BLaER1 treated with 17β-estradiol and CSF1 and Interleukin-3, amounts not matched to agents 10 nM and 100 nM (cell line): ENCODE data around the gene ERLEC1.

Experiments
- H3K27ac ChIP-seq, 11 experiments: shearing (Covaris generic); formaldehyde crosslinking; 2 replicates each; pipeline ENCODE4 v1.8.1; 2022
- H3K27me3 ChIP-seq, 11 experiments: shearing (Covaris generic); formaldehyde crosslinking; 2 replicates each; pipeline ENCODE4 v1.8.1; 2022
- H3K36me3 ChIP-seq, 11 experiments: shearing (Covaris generic); formaldehyde crosslinking; 2 replicates each; pipeline ENCODE4 v1.8.1; 2022
- H3K4me1 ChIP-seq, 10 experiments: shearing (Covaris generic); formaldehyde crosslinking; 2 replicates each; pipeline ENCODE4 v1.8.1; 2022
- H3K4me2 ChIP-seq, 11 experiments: shearing (Covaris generic); formaldehyde crosslinking; 2 replicates each; pipeline ENCODE4 v1.8.1; 2022
- H3K4me3 ChIP-seq, 10 experiments: shearing (Covaris generic); formaldehyde crosslinking; 2 replicates each; pipeline ENCODE4 v1.8.1; 2022
- H3K9ac ChIP-seq, 11 experiments: shearing (Covaris generic); formaldehyde crosslinking; 2 replicates each; pipeline ENCODE4 v1.8.1; 2022
- H3K9me3 ChIP-seq, 11 experiments: shearing (Covaris generic); formaldehyde crosslinking; replicated peaks in 1 of 11; 2 replicates each; pipeline ENCODE4 v1.8.1; 2022
- H4K20me1 ChIP-seq, 11 experiments: shearing (Covaris generic); formaldehyde crosslinking; 2 replicates each; pipeline ENCODE4 v1.8.1; 2022
- Cebpa-rat ChIP-seq, 11 experiments: shearing (Covaris generic); IDR thresholded peaks; 2 replicates each; pipeline ENCODE4 v1.8.1; 2022

Gene ERLEC1

DNA sequence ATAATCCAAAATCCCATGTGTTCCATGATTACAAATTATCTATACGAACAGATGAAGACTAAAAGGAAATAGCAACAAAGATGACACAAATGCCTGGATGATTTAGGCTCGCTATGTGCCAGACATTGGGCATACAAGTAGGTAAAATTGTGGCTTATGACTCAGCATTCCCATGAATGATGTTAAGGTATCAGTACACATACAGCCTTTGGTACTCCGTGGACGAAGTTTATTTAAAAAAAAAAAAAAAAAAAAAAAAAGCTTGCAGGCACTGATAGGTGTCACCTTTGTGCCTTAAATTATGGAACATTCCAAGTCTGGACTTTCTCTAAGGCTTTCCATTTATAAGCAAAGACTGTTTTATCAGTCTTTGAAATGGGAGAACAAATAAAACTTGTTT, 16.6 kb upstream of the ERLEC1 start:
- H4K20me1 ChIP-seq, result peaks cover 0 to 12% (median 0%) of the 10 kb centered on the region in 11 experiments; a peak in 3 of 22 replicates
- no peak overlapping the region for H3K27ac ChIP-seq
- no peaks in the 10 kb centered on the region for H3K9me3 ChIP-seq
- TF ChIP-seq Cebpa-rat (IDR thresholded peaks at IDR 0.05), result no peak
- H3K4me2 ChIP-seq, result no peak overlapping the region
- peaks cover 10 to 31% (median 16%) of the 10 kb centered on the region in 11 experiments; a peak in 16 of 22 replicates for H3K36me3 ChIP-seq
- no peak overlapping the region for H3K4me3 ChIP-seq
- H3K27me3 ChIP-seq, result no peaks in the 10 kb centered on the region
- peaks cover 16 to 28% (median 20%) of the 10 kb centered on the region in 10 experiments for H3K4me1 ChIP-seq
- H3K9ac ChIP-seq, result no peak overlapping the region

GRCh38 chr2:53777134-53777533, 9.7 kb upstream of the ERLEC1 start:
- 0 out of 22 replicates have a peak overlapping the region, but pooled peaks of 1 of the 11 experiments have one; percentile 0 for H3K4me2 ChIP-seq
- TF ChIP-seq Cebpa-rat (IDR thresholded peaks at IDR 0.05), result no peak
- no peaks in the 10 kb centered on the region; a peak in 1 of 22 replicates for H3K9me3 ChIP-seq
- H3K27ac ChIP-seq, result no peak overlapping the region
- H3K4me1 ChIP-seq, result peaks cover 0 to 27% (median 0%) of the 10 kb centered on the region in 10 experiments; a peak in 5 of 20 replicates
- no peak overlapping the region for H3K4me3 ChIP-seq
- H3K9ac ChIP-seq, result no peak overlapping the region
- no peaks in the 10 kb centered on the region for H3K27me3 ChIP-seq
- peaks cover 22 to 90% (median 67%) of the 10 kb centered on the region in 11 experiments; a peak in 21 of 22 replicates for H3K36me3 ChIP-seq
- H4K20me1 ChIP-seq, result peaks cover 0 to 18% (median 6%) of the 10 kb centered on the region in 11 experiments; a peak in 11 of 22 replicates

DNA sequence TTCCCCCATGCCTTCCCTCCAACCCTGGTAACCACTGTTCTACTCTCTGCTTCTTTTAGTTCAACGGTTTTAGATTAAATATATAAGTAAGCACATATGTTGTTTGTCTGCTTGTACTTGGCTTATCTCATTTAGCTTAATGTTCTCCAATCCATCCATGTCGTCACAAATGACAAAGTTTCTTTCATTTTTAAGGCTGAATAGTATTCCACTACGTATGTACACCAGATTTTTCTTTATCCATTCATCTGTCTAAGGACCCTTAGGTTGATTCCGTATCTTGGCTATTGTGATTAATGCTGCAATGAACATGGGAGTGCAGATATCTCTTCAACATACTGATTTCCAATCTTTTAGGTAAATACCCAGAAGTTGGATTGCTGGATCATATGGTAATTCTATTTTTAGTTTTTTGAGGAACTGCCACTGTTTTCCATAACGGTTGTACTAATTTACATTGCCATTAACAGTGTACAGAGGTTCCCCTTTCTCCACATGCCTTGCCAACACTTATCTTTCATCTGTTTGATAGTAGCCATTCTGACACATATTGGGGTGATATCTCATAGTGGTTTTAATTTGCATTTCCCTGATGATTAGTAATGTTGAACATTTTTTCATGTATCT, 8.2 kb upstream of the ERLEC1 start:
- TF ChIP-seq Cebpa-rat (IDR thresholded peaks at IDR 0.05), result no peak

DNA sequence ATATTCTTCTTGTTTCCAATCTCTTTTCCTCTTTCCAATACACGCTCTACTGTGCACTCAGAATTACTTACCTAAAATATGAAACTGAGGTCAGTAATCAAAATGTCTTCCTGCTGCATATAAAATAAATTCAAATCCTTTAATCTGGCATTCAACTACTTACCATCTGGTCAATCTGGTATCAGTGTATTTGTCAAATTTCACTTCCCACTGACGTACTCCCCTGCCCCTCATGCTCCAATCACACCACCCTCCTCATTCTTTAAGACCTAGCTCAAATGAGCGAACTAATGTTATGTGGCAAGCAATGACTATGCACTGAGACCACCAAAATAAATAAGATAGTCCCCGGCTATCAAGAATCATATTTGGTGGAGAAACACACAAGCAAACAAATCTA, 6.8 kb upstream of the ERLEC1 start:
- H4K20me1 ChIP-seq, result peaks cover 0 to 30% (median 6%) of the 10 kb centered on the region in 11 experiments; a peak in 12 of 22 replicates
- no peak overlapping the region for H3K4me2 ChIP-seq
- H3K27ac ChIP-seq, result no peak overlapping the region
- no peak overlapping the region for H3K9ac ChIP-seq
- H3K36me3 ChIP-seq, result peaks cover 12 to 82% (median 66%) of the 10 kb centered on the region in 11 experiments; a peak in 21 of 22 replicates
- no peaks in the 10 kb centered on the region; a peak in 1 of 22 replicates for H3K9me3 ChIP-seq
- H3K4me1 ChIP-seq, result peaks cover 10 to 47% (median 16%) of the 10 kb centered on the region in 10 experiments
- no peak for TF ChIP-seq Cebpa-rat (IDR thresholded peaks at IDR 0.05)
- H3K4me3 ChIP-seq, result no peak overlapping the region
- H3K27me3 ChIP-seq, result no peaks in the 10 kb centered on the region

More for the DNA sequence above, 8.2 kb upstream of the ERLEC1 start:
- H3K4me3 ChIP-seq, result no peak overlapping the region
- H4K20me1 ChIP-seq, result peaks cover 0 to 18% (median 6%) of the 10 kb centered on the region in 11 experiments; a peak in 11 of 22 replicates
- H3K4me1 ChIP-seq, result peaks cover 0 to 33% (median 2%) of the 10 kb centered on the region in 10 experiments; a peak in 8 of 20 replicates
- H3K36me3 ChIP-seq, result peaks cover 18 to 96% (median 69%) of the 10 kb centered on the region in 11 experiments; a peak in 21 of 22 replicates
- H3K9me3 ChIP-seq, result no peaks in the 10 kb centered on the region; a peak in 1 of 22 replicates
- H3K27ac ChIP-seq, result peak overlapping the region in 3 of 11 experiments; percentile 3 to 53 (median 38); a peak in 2 of 22 replicates
- peak overlapping the region in 2 of 11 experiments; percentile 61 to 65; a peak in 4 of 22 replicates for H3K4me2 ChIP-seq
- no peak overlapping the region for H3K9ac ChIP-seq
- H3K27me3 ChIP-seq, result no peaks in the 10 kb centered on the region

DNA sequence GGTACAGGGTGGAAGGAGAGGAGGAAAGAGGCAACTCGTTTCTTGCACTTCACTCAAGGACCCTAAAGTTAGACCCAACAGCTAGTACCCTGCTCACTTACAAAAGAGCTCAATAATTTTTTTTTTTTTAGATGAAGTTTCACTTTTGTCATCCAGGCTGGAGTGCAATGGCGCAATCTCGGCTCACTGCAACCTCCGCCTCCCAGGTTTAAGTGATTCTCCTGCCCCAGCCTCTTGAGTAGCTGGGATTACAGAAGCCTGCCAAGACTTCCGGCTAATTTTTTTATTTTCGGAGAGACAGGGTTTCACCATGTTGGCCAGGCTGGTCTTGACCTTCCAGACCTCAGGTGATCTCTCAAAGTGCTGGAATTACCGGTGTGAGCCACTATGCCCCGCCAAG, 4.2 kb upstream of the ERLEC1 start:
- Histone ChIP-seq H3K4me1 (peaks cover 17 to 43% (median 24%) of the 10 kb centered on the region in 10 experiments), H3K9me3 (no peaks in the 10 kb centered on the region; a peak in 1 of 22 replicates), H3K4me3 (no peak overlapping the region), H3K27me3 (no peaks in the 10 kb centered on the region), H3K36me3 (peaks cover 12 to 57% (median 51%) of the 10 kb centered on the region in 11 experiments; a peak in 21 of 22 replicates), H3K9ac (no peak overlapping the region), H3K4me2 (no peak overlapping the region), H4K20me1 (peaks cover 0 to 34% (median 6%) of the 10 kb centered on the region in 11 experiments; a peak in 8 of 22 replicates), H3K27ac (no peak overlapping the region)
- no peak; a peak in 1 of 22 replicates for TF ChIP-seq Cebpa-rat (IDR thresholded peaks at IDR 0.05)

DNA sequence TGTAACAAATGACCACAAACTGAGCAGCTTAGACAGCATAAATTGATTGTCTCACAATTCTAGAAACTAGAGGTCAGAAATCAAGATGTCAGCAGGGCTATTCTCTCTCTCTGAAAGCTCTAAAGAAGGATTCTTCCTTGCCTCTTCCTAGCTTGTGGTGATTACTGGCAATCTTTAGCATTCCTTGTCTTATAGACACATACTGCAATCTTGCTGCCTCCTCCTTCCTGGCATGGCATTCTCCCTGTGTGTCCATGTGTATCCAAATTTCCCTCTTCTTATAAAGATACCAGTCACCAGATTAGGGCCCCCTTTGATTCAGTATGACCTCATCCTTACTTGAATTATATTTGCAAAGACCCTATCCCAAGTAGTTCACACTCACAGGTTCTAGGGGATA, 2.4 kb upstream of the ERLEC1 start:
- Histone ChIP-seq H3K9ac (peak overlapping the region in 9 of 11 experiments; percentile 9 to 99 (median 85); a peak in 10 of 22 replicates), H3K9me3 (no peaks in the 10 kb centered on the region; a peak in 1 of 22 replicates), H3K4me1 (peaks cover 23 to 45% (median 36%) of the 10 kb centered on the region in 10 experiments), H3K36me3 (peaks cover 12 to 44% (median 38%) of the 10 kb centered on the region in 11 experiments; a peak in 21 of 22 replicates), H3K27ac (no peak overlapping the region; a peak in 1 of 22 replicates), H3K27me3 (no peaks in the 10 kb centered on the region), H3K4me2 (peak overlapping the region; percentile 84 to 96 (median 90)), H3K4me3 (no peak overlapping the region), H4K20me1 (peaks cover 0 to 46% (median 6%) of the 10 kb centered on the region in 11 experiments; a peak in 9 of 22 replicates)
- TF ChIP-seq Cebpa-rat (IDR thresholded peaks at IDR 0.05), result no peak

DNA sequence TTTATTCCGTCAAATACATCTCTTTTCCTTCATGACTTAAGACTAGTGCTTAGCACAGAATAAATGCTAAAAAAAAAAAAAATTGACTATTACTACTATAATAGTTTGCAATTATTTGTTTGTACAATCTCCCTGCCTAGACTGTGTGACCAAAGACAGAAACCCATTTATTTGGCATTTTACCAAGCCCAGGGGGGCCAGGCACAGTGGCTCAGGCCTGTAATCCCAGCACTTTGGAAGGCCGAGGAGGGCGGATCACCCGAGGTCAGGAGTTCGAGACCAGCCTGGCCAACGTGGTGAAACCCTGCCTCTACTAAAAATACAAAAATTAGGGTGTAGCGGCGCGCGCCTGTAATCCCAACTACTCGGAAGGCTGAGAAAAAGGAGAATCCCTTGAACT, 1.5 kb upstream of the ERLEC1 start:
- Histone ChIP-seq H3K9me3 (no peaks in the 10 kb centered on the region), H3K36me3 (peaks cover 12 to 34% (median 28%) of the 10 kb centered on the region in 11 experiments; a peak in 21 of 22 replicates), H3K9ac (peak overlapping the region; percentile 83 to 99 (median 91)), H3K27ac (peak overlapping the region; percentile 64 to 97 (median 90); a peak in 21 of 22 replicates), H3K4me2 (peak overlapping the region; percentile 84 to 96 (median 90)), H3K4me3 (peak overlapping the region; percentile 84 to 99 (median 89)), H4K20me1 (peaks cover 0 to 46% (median 6%) of the 10 kb centered on the region in 11 experiments; a peak in 8 of 22 replicates), H3K27me3 (no peaks in the 10 kb centered on the region), H3K4me1 (peaks cover 23 to 43% (median 36%) of the 10 kb centered on the region in 10 experiments)
- no peak for TF ChIP-seq Cebpa-rat (IDR thresholded peaks at IDR 0.05)

DNA sequence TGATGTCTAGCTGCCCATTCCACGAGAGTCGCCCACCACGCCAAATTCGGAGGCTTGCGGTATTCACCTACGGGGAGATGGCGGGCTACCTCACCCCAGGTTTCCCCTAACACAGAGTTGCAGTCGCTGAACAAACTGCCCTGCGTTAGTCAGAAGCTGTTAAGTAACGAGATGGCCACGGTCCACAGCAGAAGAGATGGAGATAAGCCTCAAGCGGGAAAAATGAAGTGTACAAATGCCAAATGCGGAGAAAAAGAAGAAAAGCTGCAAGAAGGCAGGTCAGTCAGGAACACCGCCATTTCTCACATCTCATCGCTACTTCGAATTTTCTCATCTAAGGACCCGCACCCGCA, 516 bp upstream of the ERLEC1 start:
- H3K4me2 ChIP-seq, result peak overlapping the region; percentile 84 to 96 (median 90)
- peak overlapping the region; percentile 64 to 97 (median 90) for H3K27ac ChIP-seq
- peak overlapping the region; percentile 83 to 99 (median 91) for H3K9ac ChIP-seq
- no peak for TF ChIP-seq Cebpa-rat (IDR thresholded peaks at IDR 0.05)
- H3K4me1 ChIP-seq, result peaks cover 23 to 49% (median 36%) of the 10 kb centered on the region in 10 experiments
- peak overlapping the region; percentile 84 to 99 (median 89) for H3K4me3 ChIP-seq
- no peaks in the 10 kb centered on the region for H3K9me3 ChIP-seq
- H3K36me3 ChIP-seq, result peaks cover 8 to 25% (median 19%) of the 10 kb centered on the region in 11 experiments; a peak in 21 of 22 replicates
- peaks cover 0 to 46% (median 6%) of the 10 kb centered on the region in 11 experiments; a peak in 8 of 22 replicates for H4K20me1 ChIP-seq
- no peaks in the 10 kb centered on the region for H3K27me3 ChIP-seq
